Stimulated activated CD4-positive, alpha-beta T cell treated with anti-CD3 and anti-CD28 coated beads, TNF-alpha, amount 100 ng/mL, for 24 hours (primary cell): ENCODE measurements around the gene WDR89.
"Not testable (repeated sequence)": the region's sequence is repeated elsewhere in the genome, so short reads cannot be mapped to it uniquely, and the experiment has no call there.

ENCODE experiments used
- DNase-seq, 3 experiments: peaks; one replicate each; pipeline ENCODE4 v3.0.0-alpha.2; 2020; ENCODE audit warnings: low read depth in 3 of 3

WDR89 gene

DNA sequence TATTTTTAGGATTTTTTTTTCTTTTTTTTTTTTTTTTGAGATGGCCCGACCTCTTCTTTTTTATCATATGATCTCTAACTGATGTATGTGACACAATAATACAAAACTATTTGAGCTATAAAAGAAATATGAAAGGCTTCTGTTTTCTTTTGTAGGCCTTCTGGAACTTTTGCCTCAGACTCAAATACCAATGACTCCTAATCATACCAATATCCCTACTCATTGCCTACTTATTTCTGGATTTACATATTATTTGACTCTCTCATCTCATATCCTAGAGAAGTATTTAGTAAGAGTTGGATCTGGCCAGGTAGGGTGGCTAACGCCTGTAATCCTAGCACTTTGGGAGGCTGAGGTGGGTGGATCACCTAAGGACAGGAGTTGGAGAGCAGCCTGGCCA is 12.7 kb upstream of the WDR89 start:
- DNase-seq, result no peak

GRCh38 chr14:63652406-63652805 is 10.7 kb upstream of the WDR89 start:
- no peak for DNase-seq

DNA sequence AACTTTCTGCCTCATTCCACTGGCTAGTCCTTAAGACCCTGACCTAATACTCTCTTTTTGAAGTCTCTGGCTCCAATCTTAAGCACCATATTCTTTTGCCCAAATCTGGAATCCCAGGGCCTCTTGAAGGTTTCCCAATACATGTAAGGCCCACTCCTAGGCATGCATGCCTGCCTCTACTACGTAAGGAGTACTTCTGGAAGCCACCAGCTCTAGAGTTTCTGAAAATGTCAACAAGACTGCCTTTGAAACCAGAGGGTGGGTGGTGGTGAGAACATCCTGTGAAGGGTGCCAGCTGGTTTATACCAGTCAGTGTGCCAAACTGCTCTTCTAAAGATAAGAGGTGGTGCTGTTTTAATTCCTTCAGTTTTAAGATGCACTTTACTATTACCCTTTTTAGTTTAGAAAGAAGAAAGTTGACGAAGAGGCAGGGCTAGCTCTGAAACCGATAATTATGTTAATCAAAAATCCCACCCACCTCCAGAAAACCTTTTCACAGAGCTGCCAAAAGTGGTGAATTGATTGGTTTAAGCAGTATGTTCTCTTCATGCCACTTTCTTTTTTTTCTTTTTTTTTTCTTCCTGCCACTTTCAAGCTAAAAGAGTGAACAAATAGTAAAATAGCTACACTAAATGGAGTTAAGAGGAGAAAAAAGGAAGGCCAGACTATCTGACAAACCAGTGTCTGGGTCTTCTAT is 8.7 kb upstream of the WDR89 start:
- peak in 2 of 3 experiments; percentile 13 to 15 for DNase-seq

GRCh38 chr14:63647696-63648410 is 6.2 kb upstream of the WDR89 start:
- DNase-seq, result no peak

DNA sequence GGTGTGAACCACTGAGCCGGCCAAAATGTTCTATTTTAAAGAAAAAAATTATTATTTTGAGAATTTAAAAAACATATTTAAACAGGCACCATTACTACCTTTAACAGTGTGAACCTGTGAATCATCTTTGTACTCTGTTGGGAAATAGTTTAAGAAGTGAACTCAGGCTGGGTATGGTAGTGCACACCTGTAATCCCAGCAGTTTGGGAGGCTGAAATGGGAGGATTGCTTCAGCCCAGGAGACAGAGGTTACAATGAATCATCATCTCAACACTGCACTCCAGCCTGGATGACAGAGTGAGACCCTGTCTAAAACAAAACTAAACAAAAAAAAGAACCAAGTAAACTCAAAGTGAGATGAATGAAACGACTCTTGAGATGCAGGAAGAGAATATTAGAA is 3.1 kb upstream of the WDR89 start:
- no peak for DNase-seq

GRCh38 chr14:63642656-63643382 is 1.1 kb upstream of the WDR89 start:
- no peak for DNase-seq

DNA sequence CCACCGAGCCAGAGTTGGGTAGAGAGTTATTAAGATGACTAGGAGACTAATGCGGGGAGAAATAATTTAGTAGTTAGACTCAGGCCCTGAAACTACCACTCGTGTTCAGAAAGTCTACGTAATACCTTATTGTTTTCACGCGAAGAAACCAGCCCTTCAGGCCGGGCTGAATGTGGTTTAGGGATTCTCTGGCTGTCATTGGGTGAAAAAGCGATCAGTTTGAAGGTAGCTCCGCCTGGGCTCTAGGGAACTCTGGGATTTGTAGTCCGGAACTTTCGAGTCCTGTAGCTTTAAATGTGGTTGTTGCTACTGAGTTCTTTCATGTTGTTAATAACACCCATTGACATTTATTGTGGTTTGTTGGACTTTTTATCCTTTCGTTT is 549 bp upstream of the WDR89 start:
- peak; percentile 54 to 73 (median 67) for DNase-seq

DNA sequence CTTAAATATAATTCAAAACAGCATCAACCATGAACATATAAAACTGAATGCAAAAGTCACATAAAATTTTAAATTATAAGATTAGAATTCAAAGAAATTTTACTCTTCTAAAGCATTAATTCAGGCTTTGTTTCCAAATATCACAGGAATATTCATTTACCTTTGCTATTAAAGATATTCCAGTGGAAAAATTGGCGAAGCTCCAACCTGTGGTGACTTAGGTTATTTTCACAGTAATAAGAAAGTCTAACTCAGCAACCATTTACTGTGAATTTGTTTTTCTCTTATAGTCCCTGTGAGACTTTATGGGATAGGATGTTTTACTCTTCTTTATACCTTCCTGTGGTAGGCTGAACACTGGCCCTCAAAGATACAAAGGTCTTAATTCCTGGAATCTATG is 3.2 kb downstream of the WDR89 start:
- no peak for DNase-seq

DNA sequence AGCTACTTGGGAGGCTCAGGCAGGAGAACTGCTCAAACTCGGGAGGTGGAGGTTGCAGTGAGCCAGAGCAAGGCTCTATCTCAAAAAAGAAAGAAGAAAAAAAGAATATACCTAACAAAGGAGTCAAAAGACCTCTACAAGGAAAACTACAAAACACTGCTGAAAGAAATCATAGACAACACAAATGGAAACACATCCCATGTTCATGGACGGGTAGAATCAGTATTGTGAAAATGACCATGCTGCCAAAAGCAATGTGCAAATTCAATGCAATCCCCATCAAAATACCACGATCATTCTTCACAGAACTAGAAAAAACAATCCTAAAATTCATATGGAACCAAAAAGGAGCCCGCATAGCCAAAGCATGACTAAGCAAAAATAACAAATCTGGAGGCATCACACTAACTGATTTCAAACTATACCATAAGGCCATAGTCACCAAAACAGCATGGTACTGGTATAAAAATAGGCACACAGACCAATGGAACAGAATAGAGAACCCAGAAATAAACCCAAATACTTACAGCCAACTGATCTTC is 5.5 kb downstream of the WDR89 start:
- DNase-seq, result not testable (repeated sequence)

GRCh38 chr14:63633801-63634200 is 7.9 kb downstream of the WDR89 start:
- no peak for DNase-seq

GRCh38 chr14:63632932-63633514 is 8.6 kb downstream of the WDR89 start:
- no peak for DNase-seq

DNA sequence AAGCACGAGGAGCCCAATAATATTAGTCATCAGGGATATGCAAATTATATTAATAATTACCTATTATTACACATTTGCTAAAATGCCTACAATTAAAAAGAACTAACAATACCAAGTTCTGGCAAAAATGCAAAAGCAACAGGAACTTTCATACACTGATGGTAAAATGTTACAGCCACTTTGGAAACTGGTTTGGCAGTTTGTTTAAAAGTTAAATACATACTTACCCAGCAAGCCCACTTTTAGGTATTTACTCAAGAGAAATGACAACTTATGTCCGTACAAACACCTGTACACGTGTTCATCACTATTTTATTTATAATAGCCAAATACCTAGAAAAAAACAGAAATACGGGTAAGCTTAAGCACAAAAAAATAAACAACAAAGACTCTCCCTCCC is 17.0 kb downstream of the WDR89 start:
- no peak for DNase-seq

DNA sequence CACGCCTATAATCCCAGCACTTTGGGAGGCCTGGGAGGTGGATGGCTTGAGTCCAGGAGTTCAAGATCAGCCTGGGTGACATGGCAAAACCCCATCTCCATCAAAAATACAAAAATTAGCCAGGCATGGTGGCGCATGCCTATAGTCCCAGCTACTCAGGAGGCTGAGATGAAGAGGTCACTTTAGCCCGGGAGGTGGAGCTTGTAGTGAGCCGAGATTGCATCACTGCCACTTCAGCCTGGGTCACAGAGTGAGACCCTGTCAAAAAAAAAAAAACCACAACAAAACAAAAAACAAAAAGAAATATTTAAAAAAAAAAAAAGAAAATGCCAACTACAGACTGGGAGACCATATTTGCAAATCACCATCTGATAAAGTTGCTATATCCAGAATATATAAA is 17.5 kb downstream of the WDR89 start:
- no peak for DNase-seq

DNA sequence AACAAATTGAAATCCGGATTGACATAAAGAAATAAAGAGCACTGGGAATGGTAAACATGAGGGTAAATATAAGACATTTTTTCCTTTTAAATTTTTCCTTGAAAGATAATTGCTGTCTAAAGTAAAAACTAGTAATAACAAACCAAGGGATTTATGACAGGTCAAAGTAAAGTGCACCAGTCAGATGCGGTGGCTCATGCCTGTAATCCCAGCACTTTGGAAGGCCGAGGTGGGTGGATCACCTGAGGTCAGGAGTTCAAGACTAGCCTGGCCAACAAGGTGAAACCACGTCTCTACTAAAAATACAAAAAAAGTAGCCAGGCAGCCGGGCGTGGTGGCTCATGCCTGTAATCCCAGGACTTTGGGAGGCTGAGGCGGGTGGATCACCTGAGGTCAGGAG is 19.7 kb downstream of the WDR89 start:
- DNase-seq, result not testable (repeated sequence)

- DNase-seq, result no peak
These were observed 25.7 kb downstream of the WDR89 start for GRCh38 chr14:63616015-63616414.

- no peak for DNase-seq
These were observed 26.9 kb downstream of the WDR89 start for GRCh38 chr14:63614679-63615363.

DNA sequence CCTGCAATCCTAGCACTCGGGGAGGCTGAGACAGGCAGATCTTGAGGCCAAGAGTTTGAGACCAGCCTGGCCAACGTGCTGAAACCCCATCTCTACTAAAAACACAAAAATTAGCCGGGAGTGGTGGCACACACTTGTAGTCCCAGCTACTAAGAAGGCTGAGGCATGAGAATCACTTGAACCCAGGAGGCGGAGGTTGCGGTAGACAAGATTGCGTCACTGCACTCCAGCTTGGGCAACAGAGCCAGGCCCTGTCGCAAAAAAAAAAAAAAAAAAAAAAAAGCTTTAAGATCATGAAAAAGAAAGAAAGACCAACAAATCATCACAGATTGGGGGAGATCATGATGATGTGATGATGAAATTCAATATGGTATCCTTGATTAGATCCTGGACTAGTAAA is 30.6 kb downstream of the WDR89 start:
- DNase-seq, result no peak

DNA sequence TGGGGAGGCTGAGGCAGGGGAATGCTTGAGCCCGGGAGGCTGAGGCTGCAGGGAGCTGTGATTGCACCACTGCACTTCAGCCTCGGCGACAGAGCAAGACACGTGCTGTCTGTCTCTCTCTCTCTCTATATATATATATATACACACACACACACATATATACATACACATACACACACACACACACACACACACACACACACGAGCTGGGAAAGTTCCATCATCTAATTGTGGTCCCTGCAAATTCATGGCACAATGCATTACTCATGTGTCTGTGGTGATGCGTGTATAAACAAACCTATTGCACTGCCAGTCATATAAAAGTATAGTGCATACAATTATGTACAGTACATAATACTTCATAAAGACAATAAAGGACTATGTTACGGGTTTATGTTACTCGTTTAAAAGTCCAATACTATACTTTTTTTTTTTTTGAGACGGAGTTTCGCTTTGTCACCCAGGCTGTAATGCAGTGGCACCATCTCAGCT is 36.6 kb downstream of the WDR89 start:
- no peak for DNase-seq

- DNase-seq, result no peak
These were observed 37.0 kb downstream of the WDR89 start for GRCh38 chr14:63604626-63605025.

GRCh38 chr14:63603749-63604277 is 37.9 kb downstream of the WDR89 start:
- no peak for DNase-seq

DNA sequence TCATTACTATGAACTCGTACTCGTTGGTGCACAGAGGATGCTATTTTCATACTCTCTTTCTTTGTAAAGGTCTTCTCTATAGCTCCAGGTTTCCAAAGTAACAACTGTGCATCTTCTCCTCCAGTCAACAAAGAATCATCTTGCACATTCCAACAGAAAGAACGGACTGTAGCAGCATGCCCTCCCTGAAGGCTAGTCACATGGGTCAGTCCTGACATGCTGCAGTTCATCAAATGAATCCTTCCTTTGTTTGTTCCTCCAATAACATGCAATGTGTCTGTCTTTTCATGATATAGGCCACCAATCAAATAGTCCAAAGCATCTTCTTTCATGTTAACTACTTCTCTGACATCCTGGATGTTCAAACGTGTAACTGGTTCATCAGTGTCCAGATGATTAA is 42.9 kb downstream of the WDR89 start:
- no peak for DNase-seq
